ENCODE data around the gene MPST.

Gene MPST

DNA sequence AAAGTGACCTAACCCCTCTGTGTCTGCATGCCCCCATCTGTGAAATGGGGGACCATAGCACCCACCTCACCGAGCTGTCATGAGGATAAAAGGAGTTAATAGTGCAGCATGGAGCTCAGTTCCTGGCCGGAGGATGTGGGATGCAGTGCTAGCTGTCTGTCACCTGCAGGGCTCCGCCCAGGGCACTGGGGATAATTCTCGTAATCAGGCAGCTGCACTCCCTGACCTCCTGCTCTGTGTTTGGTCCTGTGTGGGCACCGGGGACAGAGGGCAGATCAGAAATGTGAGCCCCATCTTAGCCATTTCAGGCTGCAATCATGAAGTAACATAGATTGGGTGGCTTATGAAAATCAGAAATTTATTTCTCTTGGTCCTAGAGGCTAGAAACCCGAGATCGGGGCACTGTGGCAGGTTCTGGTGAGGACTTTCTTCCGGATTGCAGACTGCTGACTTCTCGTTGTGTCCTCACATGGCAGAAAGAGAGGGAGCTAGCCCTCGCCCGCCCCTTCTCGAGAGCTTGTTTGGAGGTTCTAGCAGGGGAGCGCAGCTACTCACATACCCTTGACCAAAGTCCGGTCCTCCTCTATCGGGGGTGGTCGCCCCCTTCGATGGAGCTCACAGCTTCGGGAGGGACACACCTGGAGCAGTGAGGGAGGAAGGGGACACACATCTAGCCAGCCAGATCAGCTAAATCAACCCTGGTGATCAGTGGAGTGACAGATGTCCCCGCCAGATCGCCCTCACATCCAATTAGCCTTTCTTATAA is 35.2 kb downstream of the MPST start:
- no peak overlapping the region for H3K27ac ChIP-seq
- TF ChIP-seq, protein P1, sequence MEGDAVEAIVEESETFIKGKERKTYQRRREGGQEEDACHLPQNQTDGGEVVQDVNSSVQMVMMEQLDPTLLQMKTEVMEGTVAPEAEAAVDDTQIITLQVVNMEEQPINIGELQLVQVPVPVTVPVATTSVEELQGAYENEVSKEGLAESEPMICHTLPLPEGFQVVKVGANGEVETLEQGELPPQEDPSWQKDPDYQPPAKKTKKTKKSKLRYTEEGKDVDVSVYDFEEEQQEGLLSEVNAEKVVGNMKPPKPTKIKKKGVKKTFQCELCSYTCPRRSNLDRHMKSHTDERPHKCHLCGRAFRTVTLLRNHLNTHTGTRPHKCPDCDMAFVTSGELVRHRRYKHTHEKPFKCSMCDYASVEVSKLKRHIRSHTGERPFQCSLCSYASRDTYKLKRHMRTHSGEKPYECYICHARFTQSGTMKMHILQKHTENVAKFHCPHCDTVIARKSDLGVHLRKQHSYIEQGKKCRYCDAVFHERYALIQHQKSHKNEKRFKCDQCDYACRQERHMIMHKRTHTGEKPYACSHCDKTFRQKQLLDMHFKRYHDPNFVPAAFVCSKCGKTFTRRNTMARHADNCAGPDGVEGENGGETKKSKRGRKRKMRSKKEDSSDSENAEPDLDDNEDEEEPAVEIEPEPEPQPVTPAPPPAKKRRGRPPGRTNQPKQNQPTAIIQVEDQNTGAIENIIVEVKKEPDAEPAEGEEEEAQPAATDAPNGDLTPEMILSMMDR (conservative IDR thresholded peaks at IDR 0.05): no peak

DNA sequence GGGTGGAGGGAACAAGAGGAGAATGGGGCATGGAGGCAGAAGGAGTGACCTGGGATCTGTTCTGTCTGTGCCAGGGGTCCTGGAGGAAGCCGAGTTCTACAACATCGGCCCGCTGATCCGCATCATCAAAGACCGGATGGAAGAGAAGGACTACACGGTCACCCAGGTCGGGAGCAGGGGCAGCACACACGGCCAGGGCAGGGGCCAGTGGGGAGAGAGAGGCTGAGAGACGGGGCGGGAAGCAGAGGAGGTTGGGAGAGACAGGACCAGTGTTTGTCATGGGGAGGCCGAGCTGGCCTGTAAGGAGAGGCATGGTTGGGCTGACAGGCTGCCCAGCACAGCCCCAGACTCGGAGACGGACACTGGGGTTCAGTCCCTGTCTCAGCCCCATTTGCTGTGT is 36.7 kb downstream of the MPST start:
- TF ChIP-seq, protein P1 (conservative IDR thresholded peaks at IDR 0.05): no peak
- no peak overlapping the region for H3K27ac ChIP-seq

GRCh38 chr22:37057226-37057625 is 37.7 kb downstream of the MPST start:
- H3K27ac ChIP-seq: no peak overlapping the region
- TF ChIP-seq, protein P1 (conservative IDR thresholded peaks at IDR 0.05): no peak

- TF ChIP-seq, protein P1 (conservative IDR thresholded peaks at IDR 0.05): no peak
- H3K27ac ChIP-seq: no peak overlapping the region
Observed at GRCh38 chr22:37057796-37058510, 38.4 kb downstream of the MPST start.

GRCh38 chr22:37058917-37059701 is 39.6 kb downstream of the MPST start:
- no peak overlapping the region for H3K27ac ChIP-seq
- TF ChIP-seq, protein P1 (conservative IDR thresholded peaks at IDR 0.05): no peak

DNA sequence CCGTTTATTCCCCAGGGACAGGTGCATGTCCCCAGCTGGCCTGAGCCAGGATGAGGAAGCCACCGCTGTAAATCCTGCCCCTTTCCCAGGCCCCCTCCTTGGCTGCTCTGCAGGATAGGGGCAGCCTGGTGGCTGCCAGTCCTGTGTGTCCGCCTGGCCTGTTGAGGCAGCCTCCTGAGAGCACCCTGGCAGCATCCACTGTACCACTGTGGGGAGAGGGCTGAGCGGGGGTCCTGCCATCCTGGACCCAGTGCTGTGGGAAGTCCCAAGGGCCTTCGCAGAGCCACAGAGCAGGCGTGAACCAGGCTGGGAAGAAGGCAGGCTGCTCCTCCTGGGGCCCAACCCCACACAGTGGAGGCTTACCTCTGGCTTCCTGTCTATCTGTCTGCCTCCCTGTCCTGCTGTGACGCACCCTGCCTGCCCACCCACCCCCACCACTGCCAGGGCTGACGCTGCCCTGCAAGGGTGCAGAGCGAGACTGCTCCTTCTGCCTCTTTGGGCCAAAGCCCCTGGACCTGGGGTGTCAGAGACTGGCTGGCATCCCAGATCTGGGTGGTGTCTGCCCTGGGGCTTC is 40.4 kb downstream of the MPST start:
- no peak overlapping the region for H3K27ac ChIP-seq

More for the DNA sequence above, 40.4 kb downstream of the MPST start:
- TF ChIP-seq, protein P1 (conservative IDR thresholded peaks at IDR 0.05): no peak

Data from VCaP (cell line).